Activated CD4-positive, CD25-positive, alpha-beta regulatory T cell treated with anti-CD3 and anti-CD28 coated beads, Interleukin-2, amount 50 U/mL, for 72 hours (primary cell): Measurements from ENCODE around the gene MCC.

Experiments used
- DNase-seq: peaks from one replicate; pipeline ENCODE4 v3.0.0; 2021

The MCC gene

GRCh38 chr5:113125371-113125770, 362.9 kb downstream of the MCC start:
- DNase-seq, result no peak

GRCh38 chr5:113124914-113125313, 363.3 kb downstream of the MCC start:
- DNase-seq, result no peak

- DNase-seq, result no peak
Measured at GRCh38 chr5:113124265-113124664, 364.0 kb downstream of the MCC start.

GRCh38 chr5:113123618-113124017, 364.6 kb downstream of the MCC start:
- no peak for DNase-seq

GRCh38 chr5:113122053-113122452, 366.2 kb downstream of the MCC start:
- DNase-seq, result no peak

GRCh38 chr5:113119246-113119924, 368.9 kb downstream of the MCC start:
- no peak for DNase-seq

- no peak for DNase-seq
Measured at GRCh38 chr5:113118765-113119164, 369.5 kb downstream of the MCC start.

- no peak for DNase-seq
Measured at GRCh38 chr5:113118298-113118697, 370.0 kb downstream of the MCC start.

GRCh38 chr5:113117543-113118115, 370.6 kb downstream of the MCC start:
- no peak for DNase-seq

- no peak for DNase-seq
Measured at GRCh38 chr5:113115956-113116355, 372.3 kb downstream of the MCC start.

- no peak for DNase-seq
Measured at GRCh38 chr5:113115061-113115460, 373.2 kb downstream of the MCC start.

GRCh38 chr5:113114559-113114958, 373.7 kb downstream of the MCC start:
- DNase-seq, result no peak

GRCh38 chr5:113112435-113112834, 375.8 kb downstream of the MCC start:
- DNase-seq, result no peak

- DNase-seq, result no peak
Measured at GRCh38 chr5:113110117-113110516, 378.1 kb downstream of the MCC start.

GRCh38 chr5:113109344-113109743, 378.9 kb downstream of the MCC start:
- DNase-seq, result no peak

- DNase-seq, result no peak
Measured at GRCh38 chr5:113108485-113108884, 379.8 kb downstream of the MCC start.

GRCh38 chr5:113106821-113107220, 381.4 kb downstream of the MCC start:
- no peak for DNase-seq

- DNase-seq, result no peak
Measured at GRCh38 chr5:113105693-113106280, 382.5 kb downstream of the MCC start.

- DNase-seq, result no peak
Measured at GRCh38 chr5:113103330-113103729, 384.9 kb downstream of the MCC start.

- no peak for DNase-seq
Measured at GRCh38 chr5:113102121-113102531, 386.1 kb downstream of the MCC start.

- DNase-seq, result no peak
Measured at GRCh38 chr5:113100981-113101380, 387.3 kb downstream of the MCC start.

- no peak for DNase-seq
Measured at GRCh38 chr5:113099822-113100221, 388.4 kb downstream of the MCC start.

- no peak for DNase-seq
Measured at GRCh38 chr5:113098378-113098777, 389.9 kb downstream of the MCC start.

- DNase-seq, result no peak
Measured at GRCh38 chr5:113095831-113096230, 392.4 kb downstream of the MCC start.

GRCh38 chr5:113093558-113093957, 394.7 kb downstream of the MCC start:
- no peak for DNase-seq
